RWPE1 (cell line): Measurements from ENCODE around the gene INPP4B.

Source experiments
- CTCF ChIA-PET: fragments of 350-600 bp; sonication (Branson Sonifier 250); formaldehyde crosslinking; extraction: SDS; loops from one replicate; lab custom pipeline; 2021; lab: Yijun Ruan, JAX
- POLR2A ChIA-PET: fragments of 400-600 bp; formaldehyde crosslinking; extraction: SDS; loops from one replicate; lab custom pipeline; 2020; ENCODE audit warnings: antibody characterized with exemption; ENCODE audit not compliant: low non-redundant PET; lab: Yijun Ruan, JAX
- DNase-seq: peaks from one replicate; pipeline ENCODE4 v3.0.0; 2012; ENCODE audit warnings: low spot score
- H3K27ac ChIP-seq: fragments of 450-650 bp; 2 replicates; pipeline ENCODE4 v1.5.1; 2017
- TF ChIP-seq, protein P1 (sequence below): fragments of 450-650 bp; conservative IDR thresholded peaks from 2 replicates; pipeline ENCODE4 v1.5.1; 2017; ENCODE audit warnings: low read depth, mild to moderate bottlenecking

Gene INPP4B

DNA sequence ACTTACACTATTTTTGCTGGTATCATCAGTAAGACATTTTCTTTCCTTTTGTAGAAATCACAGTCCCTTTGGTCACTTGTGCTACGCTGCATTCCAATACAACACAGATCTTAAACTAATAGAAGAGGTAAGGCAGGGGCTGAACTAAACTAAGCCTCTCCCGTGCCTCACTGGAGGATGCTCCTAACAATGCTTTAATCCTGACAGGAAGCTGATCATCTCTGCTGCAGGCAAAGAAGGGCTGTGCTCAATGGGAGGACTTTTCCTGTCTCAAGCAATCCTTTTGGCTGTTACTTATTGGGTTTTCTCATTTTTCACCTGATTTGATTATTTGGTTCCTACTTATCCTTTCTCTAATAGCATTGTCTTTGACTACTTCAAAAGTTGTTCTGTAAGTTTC lies 583.1 kb downstream of the INPP4B start:
- POLR2A ChIA-PET = no interaction called here
- TF ChIP-seq, protein P1, sequence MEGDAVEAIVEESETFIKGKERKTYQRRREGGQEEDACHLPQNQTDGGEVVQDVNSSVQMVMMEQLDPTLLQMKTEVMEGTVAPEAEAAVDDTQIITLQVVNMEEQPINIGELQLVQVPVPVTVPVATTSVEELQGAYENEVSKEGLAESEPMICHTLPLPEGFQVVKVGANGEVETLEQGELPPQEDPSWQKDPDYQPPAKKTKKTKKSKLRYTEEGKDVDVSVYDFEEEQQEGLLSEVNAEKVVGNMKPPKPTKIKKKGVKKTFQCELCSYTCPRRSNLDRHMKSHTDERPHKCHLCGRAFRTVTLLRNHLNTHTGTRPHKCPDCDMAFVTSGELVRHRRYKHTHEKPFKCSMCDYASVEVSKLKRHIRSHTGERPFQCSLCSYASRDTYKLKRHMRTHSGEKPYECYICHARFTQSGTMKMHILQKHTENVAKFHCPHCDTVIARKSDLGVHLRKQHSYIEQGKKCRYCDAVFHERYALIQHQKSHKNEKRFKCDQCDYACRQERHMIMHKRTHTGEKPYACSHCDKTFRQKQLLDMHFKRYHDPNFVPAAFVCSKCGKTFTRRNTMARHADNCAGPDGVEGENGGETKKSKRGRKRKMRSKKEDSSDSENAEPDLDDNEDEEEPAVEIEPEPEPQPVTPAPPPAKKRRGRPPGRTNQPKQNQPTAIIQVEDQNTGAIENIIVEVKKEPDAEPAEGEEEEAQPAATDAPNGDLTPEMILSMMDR = no peak
- no peak for DNase-seq

DNA sequence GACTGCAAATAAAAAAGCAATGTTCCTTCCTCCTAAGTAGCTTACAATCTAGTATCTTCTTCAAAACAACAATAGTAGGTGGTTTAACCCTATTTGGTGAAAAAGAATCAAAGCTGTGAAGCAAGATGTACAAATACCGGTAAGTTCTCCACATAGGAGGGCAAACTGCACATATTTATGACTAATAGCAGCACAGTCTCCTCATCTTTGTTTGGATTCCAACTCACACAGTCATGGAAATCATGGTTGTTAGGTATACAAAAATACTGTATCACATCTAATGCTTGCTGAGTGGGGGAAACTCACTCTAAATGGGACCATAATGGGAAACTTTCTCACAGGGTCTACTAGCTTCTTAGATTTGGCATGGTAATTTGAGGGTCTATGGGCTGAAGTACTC lies 597.2 kb downstream of the INPP4B start:
- TF ChIP-seq, protein P1 = no peak
- H3K27ac ChIP-seq = no peak overlapping the region
- ChIA-PET CTCF (no interaction called here), POLR2A (no interaction called here)
- DNase-seq = no peak

More for the DNA sequence above, 583.1 kb downstream of the INPP4B start:
- no peak overlapping the region for H3K27ac ChIP-seq
- CTCF ChIA-PET = interaction anchor here (0.6 kb wide), 1 partner anchor 53 kb away, joined by 3 read pairs; no protein-coding TSS in a partner anchor

DNA sequence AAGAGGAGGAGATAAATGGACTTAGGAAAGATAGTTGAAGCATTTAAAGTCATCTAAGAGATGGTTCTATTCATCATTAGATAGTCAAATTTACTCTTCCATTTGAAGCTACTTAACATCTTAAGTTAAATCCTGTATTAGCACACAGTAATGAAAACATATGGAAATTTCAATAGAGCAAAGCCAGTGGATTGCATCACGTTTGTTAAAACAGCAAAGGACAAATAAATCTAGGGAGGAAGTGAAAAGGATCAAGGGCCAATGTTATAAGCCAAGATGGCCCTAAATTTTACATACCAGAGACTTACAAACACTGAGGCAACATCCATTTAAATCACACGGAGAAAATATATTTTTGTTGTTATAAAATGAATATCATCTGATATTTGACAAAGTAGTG lies 602.8 kb downstream of the INPP4B start:
- ChIA-PET CTCF (interaction anchor here (0.7 kb wide), 1 partner anchor 169 kb away, joined by 4 read pairs; no protein-coding TSS in a partner anchor), POLR2A (no interaction called here)
- TF ChIP-seq, protein P1 = no peak
- DNase-seq = no peak
- H3K27ac ChIP-seq = no peak overlapping the region

DNA sequence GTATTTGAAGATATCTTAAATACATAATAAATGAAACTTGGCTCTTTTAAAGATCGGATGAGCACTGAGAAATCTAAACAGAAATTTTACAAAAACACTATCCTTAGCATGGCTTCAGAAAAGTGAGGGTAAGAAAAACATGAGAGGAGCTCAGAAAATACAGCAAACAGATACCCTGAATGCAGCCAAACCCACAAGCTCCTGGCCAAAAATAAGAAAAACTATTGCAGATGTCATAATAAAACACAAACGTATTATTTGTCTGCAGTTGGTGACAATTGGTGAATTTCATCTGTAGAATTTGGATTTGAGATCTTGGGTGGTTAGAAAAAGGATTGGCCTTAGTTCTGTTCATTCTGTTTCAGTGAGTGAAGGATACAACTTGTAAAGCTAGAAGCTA lies 603.9 kb downstream of the INPP4B start:
- TF ChIP-seq, protein P1 = no peak
- no peak overlapping the region for H3K27ac ChIP-seq
- DNase-seq = no peak
- CTCF ChIA-PET = no interaction called here
- POLR2A ChIA-PET = no interaction called here

DNA sequence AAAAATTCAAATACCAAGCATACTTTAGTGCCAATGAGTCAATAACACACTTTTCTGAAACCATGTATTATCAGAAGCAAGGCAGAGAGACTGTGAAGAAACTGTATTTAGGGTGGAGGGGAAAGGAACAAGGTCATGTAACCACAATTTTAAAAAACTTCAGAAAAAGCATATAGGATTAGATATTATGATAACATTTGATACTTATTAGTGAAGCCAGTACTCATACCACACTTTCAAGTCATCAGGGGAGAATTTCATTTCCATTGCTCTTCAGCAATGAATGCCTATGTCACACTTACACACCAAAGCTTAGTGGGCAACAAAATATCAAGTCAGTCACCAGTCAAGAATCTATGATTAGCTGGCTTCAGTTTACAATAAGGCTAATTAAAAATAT lies 607.5 kb downstream of the INPP4B start:
- no peak for DNase-seq
- H3K27ac ChIP-seq = no peak overlapping the region

DNA sequence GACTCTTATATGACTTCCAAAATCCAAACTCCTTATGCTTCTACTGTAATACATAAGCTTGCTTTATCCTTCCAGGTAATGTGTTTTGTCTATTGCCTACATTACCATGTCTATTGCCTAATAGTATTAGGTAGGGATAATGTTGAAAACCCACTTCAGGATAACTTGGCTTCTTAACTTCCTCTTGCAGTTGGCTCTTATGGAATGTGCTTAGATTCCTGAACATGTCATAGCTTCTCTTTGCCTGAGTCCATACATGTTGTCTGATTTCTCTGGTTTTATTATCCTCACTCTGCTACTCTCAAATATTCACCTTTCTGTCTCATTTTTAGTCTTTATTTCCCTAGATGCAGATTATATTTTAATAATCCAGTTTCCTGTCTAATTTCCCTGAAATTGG lies 609.8 kb downstream of the INPP4B start:
- POLR2A ChIA-PET = no interaction called here
- TF ChIP-seq, protein P1 = no peak

More for the DNA sequence above, 607.5 kb downstream of the INPP4B start:
- TF ChIP-seq, protein P1 = no peak
- CTCF ChIA-PET = no interaction called here
- POLR2A ChIA-PET = no interaction called here

More for the DNA sequence above, 609.8 kb downstream of the INPP4B start:
- H3K27ac ChIP-seq = no peak overlapping the region
- DNase-seq = peak; percentile 5
- CTCF ChIA-PET = interaction anchor here (0.9 kb wide), 1 partner anchor 111 kb away, joined by 4 read pairs; no protein-coding TSS in a partner anchor
